Measurements from ENCODE around the gene CDH13.

The CDH13 gene

DNA sequence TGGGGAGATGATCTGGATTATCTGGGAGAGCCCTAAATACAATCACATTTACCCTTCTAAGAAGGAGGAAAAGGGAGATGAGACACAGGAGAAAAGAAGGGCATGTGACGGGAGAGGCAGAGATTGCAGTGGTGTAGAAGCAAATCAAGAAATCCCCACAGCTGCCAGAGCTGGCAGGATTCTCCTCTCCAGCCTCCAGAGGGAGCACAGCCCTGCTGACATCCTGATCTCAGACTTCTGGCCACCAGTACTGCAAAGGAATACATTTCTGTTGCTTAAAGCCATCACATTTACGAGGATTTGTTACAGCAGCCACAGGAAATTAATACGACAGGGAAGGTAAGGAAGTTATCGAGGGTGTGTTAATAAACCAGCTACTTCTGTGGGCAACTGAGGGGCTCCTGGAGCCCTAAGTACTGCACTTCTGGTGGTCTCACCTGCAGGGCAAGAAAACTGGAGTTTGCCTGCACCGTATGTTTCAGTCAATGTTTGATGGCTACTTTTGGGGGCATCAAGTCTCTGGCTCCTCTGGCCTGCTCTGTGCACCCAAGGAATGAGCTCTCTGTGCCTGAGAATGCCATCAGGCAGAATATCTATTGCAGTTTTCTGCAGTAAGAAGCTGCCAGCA is 22.9 kb upstream of the CDH13 start:
- TF ChIP-seq, protein P1, sequence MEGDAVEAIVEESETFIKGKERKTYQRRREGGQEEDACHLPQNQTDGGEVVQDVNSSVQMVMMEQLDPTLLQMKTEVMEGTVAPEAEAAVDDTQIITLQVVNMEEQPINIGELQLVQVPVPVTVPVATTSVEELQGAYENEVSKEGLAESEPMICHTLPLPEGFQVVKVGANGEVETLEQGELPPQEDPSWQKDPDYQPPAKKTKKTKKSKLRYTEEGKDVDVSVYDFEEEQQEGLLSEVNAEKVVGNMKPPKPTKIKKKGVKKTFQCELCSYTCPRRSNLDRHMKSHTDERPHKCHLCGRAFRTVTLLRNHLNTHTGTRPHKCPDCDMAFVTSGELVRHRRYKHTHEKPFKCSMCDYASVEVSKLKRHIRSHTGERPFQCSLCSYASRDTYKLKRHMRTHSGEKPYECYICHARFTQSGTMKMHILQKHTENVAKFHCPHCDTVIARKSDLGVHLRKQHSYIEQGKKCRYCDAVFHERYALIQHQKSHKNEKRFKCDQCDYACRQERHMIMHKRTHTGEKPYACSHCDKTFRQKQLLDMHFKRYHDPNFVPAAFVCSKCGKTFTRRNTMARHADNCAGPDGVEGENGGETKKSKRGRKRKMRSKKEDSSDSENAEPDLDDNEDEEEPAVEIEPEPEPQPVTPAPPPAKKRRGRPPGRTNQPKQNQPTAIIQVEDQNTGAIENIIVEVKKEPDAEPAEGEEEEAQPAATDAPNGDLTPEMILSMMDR (IDR thresholded peaks at IDR 0.05; ENCODE audit: low read depth, low read length), result peak; percentile 80
- H3K4me3 ChIP-seq (ENCODE audit: low read depth, low read length), result no peak overlapping the region
- in situ Hi-C loops (cut with HindIII; ENCODE audit: low sequenced_read_pairs), result no loop called here
- DNase-seq (ENCODE audit: low read depth, low spot score), result peak; percentile 61

DNA sequence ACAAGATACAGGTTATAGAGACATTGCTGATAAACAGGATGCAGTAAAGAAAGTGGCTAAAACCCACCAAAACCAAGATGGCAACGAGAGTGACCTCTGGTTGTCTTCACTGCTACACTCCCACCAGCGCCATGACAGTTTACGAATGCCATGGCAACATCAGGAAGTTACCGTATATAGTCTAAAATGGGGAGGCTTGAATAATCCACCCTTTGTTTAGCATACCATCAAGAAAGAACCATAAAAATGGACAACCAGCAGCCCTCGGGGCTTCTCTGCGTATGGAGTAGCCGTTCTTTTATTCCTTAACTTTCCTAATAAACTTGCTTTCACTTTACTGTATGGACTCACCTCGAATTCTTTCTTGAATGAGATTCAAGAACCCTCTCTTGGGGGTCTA is 21.7 kb upstream of the CDH13 start:
- no peak overlapping the region for H3K4me3 ChIP-seq (ENCODE audit: low read depth, low read length)
- TF ChIP-seq, protein P1 (IDR thresholded peaks at IDR 0.05; ENCODE audit: low read depth, low read length), result no peak
- DNase-seq (ENCODE audit: low read depth, low spot score), result no peak
- in situ Hi-C loops (cut with HindIII; ENCODE audit: low sequenced_read_pairs), result no loop called here

DNA sequence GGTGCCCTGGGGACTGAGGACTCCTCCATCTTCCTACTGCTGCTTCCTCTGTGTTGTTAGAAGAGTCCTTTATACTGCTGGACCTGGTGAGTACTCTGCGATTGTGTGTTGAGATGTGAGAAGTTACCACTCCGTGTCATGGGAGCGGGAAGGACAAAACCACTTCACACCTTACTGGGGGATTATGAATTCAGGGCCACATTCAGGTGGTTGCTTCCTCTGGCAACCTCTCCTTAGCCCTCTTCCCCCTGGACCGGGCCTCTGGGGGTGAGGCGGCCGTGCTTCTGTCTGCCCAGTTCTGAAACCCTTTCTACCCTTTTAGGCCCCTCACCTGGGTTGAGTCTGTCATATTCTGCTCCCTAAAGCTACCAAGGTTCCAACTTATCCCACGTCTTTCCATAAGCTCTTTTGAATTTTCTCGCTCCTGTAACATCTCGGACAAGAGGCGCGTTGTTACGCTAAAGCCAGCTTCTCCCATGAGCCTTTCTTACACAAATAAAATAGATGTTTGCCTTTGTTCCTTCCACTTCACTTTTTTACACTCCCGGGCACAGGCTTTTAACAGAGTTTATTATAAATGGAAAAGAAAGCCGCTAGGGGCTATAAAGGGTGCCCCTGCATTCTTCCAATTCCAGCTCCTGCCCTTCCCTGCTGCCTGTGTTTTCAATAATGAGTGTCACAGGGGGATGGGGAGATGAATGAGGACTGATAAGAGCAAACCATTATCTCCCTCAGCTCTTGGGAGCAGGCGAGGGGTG is 20.7 kb upstream of the CDH13 start:
- in situ Hi-C loops (cut with HindIII; ENCODE audit: low sequenced_read_pairs), result no loop called here
- no peak for DNase-seq (ENCODE audit: low read depth, low spot score)
- H3K4me3 ChIP-seq (ENCODE audit: low read depth, low read length), result no peak overlapping the region
- TF ChIP-seq, protein P1 (IDR thresholded peaks at IDR 0.05; ENCODE audit: low read depth, low read length), result no peak

DNA sequence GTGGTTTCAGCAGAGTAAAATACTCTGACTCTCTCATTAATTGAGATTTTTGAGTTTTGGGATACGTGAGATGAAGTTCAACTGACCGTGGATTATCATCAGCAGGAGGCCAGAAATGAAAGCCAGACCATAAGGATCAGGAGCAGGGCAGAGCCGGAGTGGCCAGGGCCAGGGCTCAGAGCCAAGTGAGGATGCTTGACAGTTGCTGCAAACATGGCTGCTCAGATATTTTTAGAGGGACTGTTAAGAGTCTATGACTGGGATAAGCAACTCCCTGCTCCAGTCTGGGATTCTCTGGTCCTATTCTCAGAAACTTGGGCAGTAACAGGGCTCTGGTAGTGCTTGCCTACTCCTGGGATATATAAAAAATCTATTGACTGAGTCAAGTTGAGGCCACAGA is 17.6 kb upstream of the CDH13 start:
- in situ Hi-C loops (cut with HindIII; ENCODE audit: low sequenced_read_pairs), result no loop called here
- TF ChIP-seq, protein P1 (IDR thresholded peaks at IDR 0.05; ENCODE audit: low read depth, low read length), result no peak

DNA sequence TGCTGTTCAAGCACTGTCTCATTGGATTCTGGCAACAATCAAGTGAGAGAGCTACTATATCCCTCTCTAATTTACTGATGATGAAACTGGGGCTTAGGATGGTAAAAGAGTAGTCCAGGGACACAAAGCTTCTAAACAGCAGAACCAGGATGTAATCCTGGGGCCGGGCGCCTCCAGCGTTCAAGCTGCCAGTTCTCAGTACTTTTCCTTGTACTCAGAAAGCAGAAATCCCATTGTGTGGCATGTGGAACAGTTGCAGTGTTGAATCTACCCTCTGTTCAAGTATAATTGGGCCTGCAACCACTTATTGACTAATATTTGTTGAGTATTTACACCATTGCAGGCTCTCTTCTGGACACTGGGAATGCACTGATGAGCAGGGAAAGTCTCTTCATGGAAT is 14.5 kb upstream of the CDH13 start:
- no peak for DNase-seq (ENCODE audit: low read depth, low spot score)
- H3K4me3 ChIP-seq (ENCODE audit: low read depth, low read length), result no peak overlapping the region
- in situ Hi-C loops (cut with HindIII; ENCODE audit: low sequenced_read_pairs), result no loop called here
- TF ChIP-seq, protein P1 (IDR thresholded peaks at IDR 0.05; ENCODE audit: low read depth, low read length), result no peak

More for the DNA sequence above, 17.6 kb upstream of the CDH13 start:
- DNase-seq (ENCODE audit: low read depth, low spot score), result no peak
- H3K4me3 ChIP-seq (ENCODE audit: low read depth, low read length), result no peak overlapping the region

DNA sequence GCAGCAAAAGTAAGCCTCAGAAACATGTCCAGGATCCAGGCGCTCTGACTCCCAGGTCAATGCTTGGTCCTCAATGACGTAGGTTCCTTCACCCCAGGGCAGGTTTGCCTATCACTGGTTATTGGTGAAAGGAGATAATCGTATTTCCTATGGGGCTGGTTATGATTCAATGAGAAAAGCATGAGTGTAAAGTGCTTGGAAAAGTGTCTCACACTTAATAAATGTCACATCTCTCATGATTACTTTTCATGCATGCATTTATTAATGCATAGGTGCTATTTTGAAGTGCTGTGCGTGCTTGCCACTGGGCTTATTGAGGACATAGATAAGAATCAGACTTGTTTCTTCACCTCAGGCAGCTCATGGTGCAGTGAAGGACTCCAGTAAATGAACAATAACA is 10.4 kb upstream of the CDH13 start:
- in situ Hi-C loops (cut with HindIII; ENCODE audit: low sequenced_read_pairs), result no loop called here
- no peak overlapping the region for H3K4me3 ChIP-seq (ENCODE audit: low read depth, low read length)
- no peak for DNase-seq (ENCODE audit: low read depth, low spot score)
- TF ChIP-seq, protein P1 (IDR thresholded peaks at IDR 0.05; ENCODE audit: low read depth, low read length), result no peak

Data from astrocyte of the spinal cord (primary cell).